HG03354 (cell line): ENCODE data around the gene TRPV5.

Experiments
- ATAC-seq: cut with Tn5 transposase; IDR thresholded peaks from one replicate; pipeline ENCODE4 v1.9.1; 2021; ENCODE audit warnings: mild to moderate bottlenecking; ENCODE audit not compliant: unreplicated experiment, poor library complexity, severe bottlenecking

TRPV5 gene

GRCh38 chr7:142862786-142863400 is 70.7 kb downstream of the TRPV5 start:
- no peak for ATAC-seq

- ATAC-seq, result no peak
Observed at GRCh38 chr7:142862351-142862750, 71.2 kb downstream of the TRPV5 start.

GRCh38 chr7:142860968-142861367 is 72.6 kb downstream of the TRPV5 start:
- no peak for ATAC-seq

DNA sequence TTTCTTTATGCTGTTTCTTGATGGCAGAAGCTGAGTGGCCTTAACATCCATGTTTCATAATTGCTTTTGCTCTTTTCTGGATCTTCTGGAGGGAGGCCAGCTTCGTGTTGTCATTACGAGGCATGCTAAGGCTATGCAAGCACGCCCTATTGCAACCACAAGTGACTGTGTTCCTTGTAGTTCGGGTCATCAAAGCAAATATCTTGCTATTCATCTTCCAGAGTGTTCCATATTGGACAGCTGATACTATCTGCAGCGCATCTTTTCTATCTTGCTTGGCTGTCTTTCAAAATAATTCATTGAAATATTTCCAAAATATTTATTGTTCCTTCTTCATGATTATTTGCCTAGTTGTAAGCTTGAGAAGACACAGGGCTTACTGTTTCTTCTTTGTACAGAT is 73.7 kb downstream of the TRPV5 start:
- ATAC-seq, result no peak

DNA sequence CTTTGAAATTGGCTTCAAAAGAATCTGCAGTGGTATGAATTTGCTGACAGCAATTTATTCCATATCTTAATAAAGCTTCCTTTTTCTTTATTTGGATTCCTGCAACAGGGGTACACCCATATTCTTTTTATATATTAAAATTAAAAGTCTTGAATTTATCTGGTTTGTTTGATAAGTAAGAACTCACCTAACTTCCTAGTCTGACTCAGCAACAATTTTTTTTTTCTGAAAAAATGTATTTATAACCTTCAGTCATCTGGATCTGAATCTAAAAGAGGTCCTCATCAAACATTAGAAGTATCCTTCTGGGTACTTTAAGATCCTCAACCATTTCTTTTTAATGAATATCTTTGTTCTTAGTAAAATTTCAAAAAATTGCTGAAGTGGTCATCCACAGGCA is 74.1 kb downstream of the TRPV5 start:
- ATAC-seq, result no peak
